Stomach smooth muscle (tissue), 2 donors: ENCODE results near the gene ZSWIM3.

Experiments
- H3K27ac ChIP-seq: one replicate; pipeline ENCODE4 v1.7.0; 2013; ENCODE audit warnings: mild to moderate bottlenecking, low read length, inconsistent platforms
- H3K27me3 ChIP-seq, 2 donors: one replicate each; pipeline ENCODE4 v1.7.0; 2013; ENCODE audit warnings: low read length in 2 of 2; ENCODE audit not compliant: insufficient read depth in 2 of 2, control insufficient read depth in 1 of 2
- H3K36me3 ChIP-seq, 2 donors: one replicate each; pipeline ENCODE4 v1.7.0; 2013; ENCODE audit warnings: low read length in 2 of 2; ENCODE audit not compliant: control insufficient read depth in 2 of 2, insufficient read depth in 2 of 2
- H3K4me1 ChIP-seq: one replicate; pipeline ENCODE4 v1.7.0; 2013; ENCODE audit warnings: low read length; ENCODE audit not compliant: control insufficient read depth, insufficient read depth
- H3K4me3 ChIP-seq, 2 donors: one replicate each; pipeline ENCODE4 v1.7.0; 2013; ENCODE audit warnings: low read length in 2 of 2
- H3K9ac ChIP-seq, 2 donors: one replicate each; pipeline ENCODE4 v1.7.0; 2013; ENCODE audit warnings: low read length in 2 of 2, mild to moderate bottlenecking in 1 of 2
- H3K9me3 ChIP-seq, 2 donors: one replicate each; pipeline ENCODE4 v1.7.0; 2013; ENCODE audit warnings: low read length in 2 of 2; ENCODE audit not compliant: control insufficient read depth in 2 of 2
- donor health status: healthy.
- donor health status: Pancreatic carcinoma.

Gene ZSWIM3

DNA sequence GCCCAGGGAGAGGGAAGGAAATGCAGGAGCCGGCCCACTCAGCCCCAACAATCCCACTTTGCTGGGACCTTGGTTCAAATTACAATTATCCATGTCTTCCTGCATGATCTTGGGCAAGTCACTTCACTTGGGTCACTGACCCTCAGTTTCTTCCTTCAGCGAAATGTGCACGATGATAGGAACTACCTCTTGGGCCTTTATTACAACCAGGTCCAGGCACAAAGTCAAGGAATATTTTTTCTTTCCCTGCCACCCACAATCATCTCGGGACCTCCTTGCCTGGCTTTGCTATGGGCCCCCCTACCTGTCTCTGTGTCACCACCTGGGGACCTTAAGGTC is 54.9 kb downstream of the ZSWIM3 start:
- Histone ChIP-seq H3K27ac (no peak overlapping the region), H3K36me3 (no peaks in the 10 kb centered on the region), H3K4me1 (peaks cover 20% of the 10 kb centered on the region), H3K4me3 (peak overlapping the region; percentile 13 to 78), H3K9me3 (no peaks in the 10 kb centered on the region), H3K27me3 (no peaks in the 10 kb centered on the region), H3K9ac (peak overlapping the region in 1 of 2 donors; percentile 68)

DNA sequence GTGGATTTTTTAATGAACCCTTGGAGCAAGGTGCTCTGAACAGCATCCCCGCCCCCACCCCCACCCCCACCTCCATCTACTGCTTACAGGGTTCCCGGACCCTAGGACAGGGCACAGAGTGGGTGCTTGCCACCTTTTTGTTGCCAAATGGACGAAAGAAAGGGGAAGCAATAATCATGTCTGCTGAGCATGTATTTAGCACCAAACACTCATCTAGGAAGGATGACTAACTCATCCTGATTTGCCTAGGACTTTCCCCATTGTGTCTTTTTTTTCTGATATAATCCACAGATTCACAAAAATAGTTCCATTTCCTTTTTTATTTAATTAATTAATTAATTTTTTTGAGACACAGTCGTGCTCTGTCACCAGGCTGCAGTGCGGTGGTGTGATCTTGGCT is 55.7 kb downstream of the ZSWIM3 start:
- peaks cover 22% of the 10 kb centered on the region for H3K4me1 ChIP-seq
- no peaks in the 10 kb centered on the region for H3K9me3 ChIP-seq
- H3K9ac ChIP-seq: no peak overlapping the region
- H3K27me3 ChIP-seq: no peaks in the 10 kb centered on the region
- H3K36me3 ChIP-seq: no peaks in the 10 kb centered on the region
- no peak overlapping the region for H3K27ac ChIP-seq
- no peak overlapping the region for H3K4me3 ChIP-seq

DNA sequence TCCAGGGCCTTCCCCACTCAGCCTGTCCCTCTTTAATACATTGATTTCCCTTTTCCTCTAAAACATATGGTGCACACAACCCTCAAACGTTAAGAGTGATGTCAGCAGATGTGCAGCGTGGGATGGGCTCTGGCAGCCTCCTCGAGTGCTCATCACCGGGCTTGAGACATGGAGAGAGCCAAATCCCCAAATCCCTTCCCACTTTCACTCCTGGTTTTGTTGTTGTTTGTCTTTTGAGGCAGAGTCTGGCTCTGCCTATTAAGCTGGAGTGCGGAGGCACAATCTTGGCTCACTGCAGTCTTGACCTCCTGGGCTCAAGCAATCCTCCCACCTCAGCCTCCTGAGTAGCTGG is 60.4 kb downstream of the ZSWIM3 start:
- H3K9ac ChIP-seq: no peak overlapping the region
- H3K4me1 ChIP-seq: peaks cover 4% of the 10 kb centered on the region
- no peaks in the 10 kb centered on the region for H3K9me3 ChIP-seq
- no peak overlapping the region for H3K27ac ChIP-seq
- H3K27me3 ChIP-seq: peaks cover 0 to 3% of the 10 kb centered on the region in 2 donors
- no peaks in the 10 kb centered on the region for H3K36me3 ChIP-seq
- no peak overlapping the region for H3K4me3 ChIP-seq

DNA sequence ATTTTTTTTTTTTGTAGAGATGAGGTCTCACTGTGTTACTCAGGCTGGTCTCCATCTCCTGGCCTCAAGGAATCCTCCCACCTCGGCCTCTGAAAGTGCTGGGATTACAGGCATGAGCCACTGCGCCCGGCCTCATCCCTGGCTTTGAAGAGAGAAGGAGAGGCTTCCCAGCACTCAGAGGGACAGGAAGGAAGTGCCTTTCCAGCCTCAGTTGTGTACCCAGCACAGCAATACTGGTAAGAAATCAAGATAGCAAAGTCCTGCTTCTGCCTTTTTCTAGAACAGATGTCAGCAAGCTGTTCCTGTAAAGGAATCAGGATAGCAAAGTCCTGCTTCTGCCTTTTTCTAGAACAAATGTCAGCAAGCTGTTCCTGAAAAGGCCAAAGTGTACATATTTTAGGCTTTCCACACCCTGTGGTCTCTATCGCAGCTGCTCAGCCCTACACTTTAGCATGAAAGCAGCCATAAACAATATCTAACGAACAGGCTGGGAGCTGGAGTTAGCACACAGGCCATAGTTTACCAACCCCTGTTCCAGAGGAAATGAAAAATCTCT is 60.8 kb downstream of the ZSWIM3 start:
- Histone ChIP-seq H3K9me3 (no peaks in the 10 kb centered on the region), H3K27ac (no peak overlapping the region), H3K36me3 (no peaks in the 10 kb centered on the region), H3K4me1 (peaks cover 4% of the 10 kb centered on the region), H3K4me3 (no peak overlapping the region), H3K27me3 (peaks cover 0 to 3% of the 10 kb centered on the region in 2 donors), H3K9ac (no peak overlapping the region)

DNA sequence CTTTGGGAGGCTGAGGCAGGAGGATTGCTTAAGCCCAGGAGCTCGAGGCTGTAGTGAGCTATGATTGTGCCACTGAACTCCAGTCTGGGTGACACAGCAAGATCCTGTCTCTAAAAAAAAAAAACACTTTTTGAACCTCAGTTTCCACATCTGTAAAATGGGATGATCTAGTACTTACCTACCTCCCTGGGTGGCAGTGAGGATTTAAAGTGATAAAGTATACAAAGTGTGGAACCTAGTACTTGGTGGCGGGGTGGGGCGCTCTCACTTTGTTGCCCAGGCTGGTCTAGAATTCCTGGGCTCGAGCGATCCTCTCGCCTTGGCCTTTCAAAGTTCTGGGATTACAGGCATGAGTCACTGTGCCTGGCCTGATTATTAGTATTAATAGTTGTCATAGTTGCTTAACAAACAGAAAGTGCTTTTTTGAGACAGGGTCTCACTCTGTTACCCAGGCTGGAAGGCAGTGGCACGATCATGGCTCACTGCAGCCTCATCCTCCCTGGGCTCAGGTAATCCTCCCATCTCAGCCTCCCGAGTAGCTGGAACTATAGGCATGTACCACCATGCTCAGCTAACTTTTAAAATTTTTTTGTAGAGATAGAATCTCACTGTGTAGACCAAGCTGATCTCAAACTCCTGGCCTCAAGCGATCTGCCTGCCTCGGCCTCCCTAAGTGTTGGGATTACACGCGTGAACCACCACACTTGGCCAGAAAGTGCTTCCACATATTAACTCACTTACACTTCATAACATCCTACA is 61.5 kb downstream of the ZSWIM3 start:
- Histone ChIP-seq H3K9ac (no peak overlapping the region), H3K4me1 (peaks cover 4% of the 10 kb centered on the region), H3K27ac (no peak overlapping the region), H3K4me3 (no peak overlapping the region), H3K9me3 (no peaks in the 10 kb centered on the region), H3K36me3 (no peaks in the 10 kb centered on the region), H3K27me3 (peaks cover 0 to 3% of the 10 kb centered on the region in 2 donors)

DNA sequence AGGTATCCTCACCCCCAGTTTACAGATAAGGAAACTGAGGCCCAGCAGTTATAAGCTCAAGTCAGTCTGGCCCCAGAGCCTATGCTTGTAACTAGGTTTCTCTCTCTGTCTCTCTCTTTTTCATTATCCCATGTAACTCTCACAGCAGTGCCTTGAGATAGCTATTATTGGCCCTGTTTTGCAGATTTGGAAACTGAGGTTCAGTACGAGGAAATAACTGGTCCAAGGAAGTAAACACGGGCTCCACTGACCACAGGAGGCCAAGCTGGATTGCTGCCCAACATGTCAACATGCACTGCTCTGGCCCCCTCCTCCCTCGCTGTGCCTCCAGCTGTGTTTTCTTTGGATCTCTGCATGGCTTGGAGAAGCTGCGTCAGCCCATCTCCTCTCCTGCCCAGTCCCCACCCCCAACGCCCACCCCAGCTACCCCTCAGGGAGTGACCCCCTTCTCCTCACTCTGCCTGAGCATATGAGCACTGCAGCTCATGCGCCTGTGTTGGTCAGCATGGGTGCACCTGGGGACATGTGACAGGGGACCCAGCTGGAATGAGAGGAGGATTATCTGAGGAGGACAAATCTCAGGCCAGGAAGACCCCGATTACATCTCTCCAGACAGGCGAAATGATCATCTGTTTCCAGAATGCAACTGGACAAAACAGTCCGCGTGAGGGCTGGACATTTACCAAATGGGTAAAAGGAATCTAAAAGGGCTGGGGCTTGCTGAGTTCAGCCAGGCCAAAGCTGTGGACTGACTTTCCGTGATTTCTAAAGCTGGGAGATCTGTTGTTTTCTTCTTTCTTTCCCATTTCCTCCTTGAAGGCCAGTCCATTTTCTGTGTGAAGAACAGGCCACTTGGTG is 62.4 kb downstream of the ZSWIM3 start:
- H3K27ac ChIP-seq: peak overlapping the region; percentile 46
- H3K9ac ChIP-seq: no peak overlapping the region
- no peaks in the 10 kb centered on the region for H3K36me3 ChIP-seq
- no peaks in the 10 kb centered on the region for H3K9me3 ChIP-seq
- peaks cover 11% of the 10 kb centered on the region for H3K4me1 ChIP-seq
- peaks cover 0 to 3% of the 10 kb centered on the region in 2 donors for H3K27me3 ChIP-seq
- H3K4me3 ChIP-seq: no peak overlapping the region

DNA sequence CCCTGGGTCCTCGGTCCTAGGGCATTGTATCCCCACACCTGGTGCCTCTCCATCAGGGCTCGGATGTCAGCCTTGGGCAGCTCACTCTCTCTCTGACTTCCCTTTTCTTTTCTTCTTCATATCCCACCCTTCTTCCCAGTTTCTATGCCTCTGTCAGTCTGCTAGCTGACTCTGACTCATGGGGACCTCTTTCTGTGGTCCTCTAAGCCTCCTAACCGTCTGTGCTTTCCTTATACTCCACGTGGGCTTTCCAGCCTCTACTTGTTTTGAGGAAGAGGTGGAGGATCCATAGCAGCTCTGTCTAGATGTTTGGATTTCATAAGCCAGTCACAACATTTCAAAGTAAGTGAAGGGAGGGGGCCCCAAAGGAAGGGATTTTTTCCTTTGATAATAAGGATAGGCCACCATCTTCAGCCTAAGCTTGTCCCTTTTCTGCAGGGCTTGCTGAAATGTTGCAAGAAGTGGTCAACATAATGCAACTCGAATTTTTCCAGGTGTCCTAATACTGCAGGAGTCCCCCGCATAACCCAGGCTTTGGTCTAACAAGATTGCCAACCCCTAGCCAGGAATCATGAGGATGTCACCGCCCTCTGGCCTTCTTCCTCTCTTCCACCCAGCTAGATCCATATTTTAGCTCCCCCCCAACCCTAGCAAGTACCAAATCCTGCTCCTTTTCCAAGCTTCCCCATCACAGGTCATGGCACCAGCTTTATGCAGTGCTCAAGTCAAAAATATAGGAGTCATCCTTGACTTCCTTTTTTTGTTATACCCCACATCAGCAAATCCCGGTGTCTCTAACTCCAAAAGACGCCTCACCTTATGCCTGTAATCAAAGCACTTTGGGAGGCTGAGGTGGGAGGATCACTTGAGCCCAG is 63.3 kb downstream of the ZSWIM3 start:
- Histone ChIP-seq H3K36me3 (no peaks in the 10 kb centered on the region), H3K27me3 (peaks cover 0 to 3% of the 10 kb centered on the region in 2 donors), H3K4me3 (no peak overlapping the region), H3K4me1 (peaks cover 14% of the 10 kb centered on the region), H3K27ac (peak overlapping the region; percentile 46), H3K9ac (no peak overlapping the region), H3K9me3 (no peaks in the 10 kb centered on the region)

DNA sequence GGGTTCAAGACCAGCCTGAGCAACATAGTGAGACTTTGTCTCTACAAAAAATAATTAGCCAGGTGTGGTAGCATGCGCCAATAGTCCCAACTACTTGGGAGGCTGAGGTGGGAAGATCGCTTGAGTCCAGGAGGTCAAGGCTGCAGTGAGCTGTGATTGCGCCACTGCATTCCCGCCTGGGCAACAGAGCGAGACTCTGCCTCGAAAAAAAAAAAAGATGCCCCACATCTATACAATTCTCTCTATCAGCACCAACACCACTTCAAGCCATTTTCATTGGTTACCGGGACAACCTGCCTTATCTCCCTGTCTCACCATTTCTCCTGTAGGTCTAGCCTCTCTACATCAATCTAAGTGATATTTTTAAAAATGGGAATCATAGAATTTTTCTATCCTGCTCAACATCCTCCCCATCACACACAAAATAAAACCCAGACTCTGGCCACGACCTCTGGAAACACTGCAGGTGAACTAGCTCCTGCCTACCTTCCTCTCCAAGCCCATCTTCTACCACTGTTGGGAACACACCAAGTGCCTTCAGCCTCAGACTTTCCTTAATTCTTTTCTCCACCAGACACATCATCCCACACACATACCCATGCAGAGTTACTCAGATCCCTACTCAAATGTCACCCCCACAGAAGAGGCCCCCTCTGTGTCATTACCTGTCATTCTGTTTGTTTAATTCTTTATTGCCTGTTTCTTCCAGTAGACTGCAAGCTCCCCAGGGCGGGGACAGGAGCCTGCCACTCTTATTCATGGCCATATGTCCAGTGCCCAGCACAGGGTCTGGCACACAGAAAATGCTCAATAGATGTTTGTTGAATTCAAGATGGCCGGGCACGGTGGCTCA is 64.1 kb downstream of the ZSWIM3 start:
- no peak overlapping the region for H3K4me3 ChIP-seq
- no peaks in the 10 kb centered on the region for H3K36me3 ChIP-seq
- peaks cover 14% of the 10 kb centered on the region for H3K4me1 ChIP-seq
- no peak overlapping the region for H3K27ac ChIP-seq
- no peaks in the 10 kb centered on the region for H3K9me3 ChIP-seq
- no peak overlapping the region for H3K9ac ChIP-seq
- peaks cover 0 to 3% of the 10 kb centered on the region in 2 donors for H3K27me3 ChIP-seq

DNA sequence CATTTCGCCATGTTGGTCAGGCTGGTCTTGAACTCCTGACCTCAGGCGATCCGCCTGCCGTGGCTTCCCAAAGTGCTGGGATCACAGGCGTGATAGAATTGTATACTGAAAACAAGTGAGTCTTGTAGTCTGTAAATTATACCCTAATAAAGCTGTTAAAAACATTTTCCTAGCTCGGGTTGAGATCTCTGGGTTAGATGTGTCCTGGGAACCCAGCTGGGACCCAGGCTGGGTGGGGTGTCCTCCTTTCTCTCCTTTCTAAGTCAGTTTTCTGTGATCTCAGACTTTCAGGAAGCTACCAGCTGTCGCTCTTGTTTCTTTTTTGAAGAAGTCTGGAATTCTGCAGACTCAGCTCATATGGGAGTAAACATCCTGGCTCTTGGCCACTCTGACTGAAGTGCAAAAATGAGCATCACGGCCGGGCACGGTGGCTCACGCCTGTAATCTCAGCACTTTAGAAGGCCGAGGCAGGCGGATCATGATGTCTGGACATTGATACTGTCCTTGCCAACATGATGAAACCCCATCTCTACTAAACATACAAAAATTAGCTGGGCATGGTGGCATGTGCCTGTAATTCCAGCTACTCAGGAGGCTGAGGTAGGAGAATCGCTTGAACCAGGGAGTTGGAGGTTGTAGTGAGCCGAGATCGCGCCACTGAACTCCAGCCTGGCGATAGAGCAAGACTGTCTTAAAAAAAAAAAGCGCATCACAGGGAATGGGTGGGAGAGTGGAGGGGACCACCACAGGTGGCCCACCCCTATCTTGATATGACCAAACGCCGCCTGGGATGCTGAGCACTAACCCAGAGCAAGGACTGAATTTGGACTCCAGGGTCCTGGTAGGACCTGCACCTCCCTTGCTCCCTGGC is 67.2 kb downstream of the ZSWIM3 start:
- Histone ChIP-seq H3K27ac (no peak overlapping the region), H3K9ac (peak overlapping the region in 1 of 2 donors; percentile 4), H3K36me3 (no peaks in the 10 kb centered on the region), H3K4me1 (peaks cover 11% of the 10 kb centered on the region), H3K9me3 (no peaks in the 10 kb centered on the region), H3K4me3 (no peak overlapping the region), H3K27me3 (no peaks in the 10 kb centered on the region)
